22Rv1 (cell line): ENCODE results near the gene TUBA3D.
"Not testable (repeated sequence)": the region's sequence is repeated elsewhere in the genome, so short reads cannot be mapped to it uniquely, and the experiment has no call there.

Source experiments
- CTCF ChIP-seq: fragments of 450-650 bp; IDR thresholded peaks from 2 replicates; pipeline ENCODE4 v1.5.1; 2017; ENCODE audit warnings: mild to moderate bottlenecking
- ZFX ChIP-seq: fragments of 450-650 bp; IDR thresholded peaks from 2 replicates; pipeline ENCODE4 v1.6.1; 2017; ENCODE audit warnings: antibody characterized with exemption, borderline replicate concordance

- TF ChIP-seq ZFX, CTCF: not testable (repeated sequence)
These were observed 38.7 kb downstream of the TUBA3D start for GRCh38 chr2:131514408-131515166.
